HEK293T (cell line): ENCODE measurements around the gene INSRR.

ENCODE experiments used
- ELF4 ChIP-seq: fragments of 450-650 bp; IDR thresholded peaks from 2 replicates; pipeline ENCODE4 v1.6.1; 2017; ENCODE audit warnings: antibody characterized with exemption
- L3MBTL2 ChIP-seq: fragments of 450-650 bp; conservative IDR thresholded peaks from 2 replicates; pipeline ENCODE4 v1.6.1; 2016; ENCODE audit warnings: mild to moderate bottlenecking
- NFRKB ChIP-seq: fragments of 450-650 bp; IDR thresholded peaks from 2 replicates; pipeline ENCODE4 v1.6.1; 2016; ENCODE audit warnings: mild to moderate bottlenecking, moderate library complexity
- TARDBP ChIP-seq: fragments of 450-650 bp; IDR thresholded peaks from 2 replicates; pipeline ENCODE4 v1.6.1; 2016
- TF ChIP-seq, protein P1 (sequence below): fragments of 450-650 bp; IDR thresholded peaks from 2 replicates; pipeline ENCODE4 v1.6.1; 2016

DNA sequence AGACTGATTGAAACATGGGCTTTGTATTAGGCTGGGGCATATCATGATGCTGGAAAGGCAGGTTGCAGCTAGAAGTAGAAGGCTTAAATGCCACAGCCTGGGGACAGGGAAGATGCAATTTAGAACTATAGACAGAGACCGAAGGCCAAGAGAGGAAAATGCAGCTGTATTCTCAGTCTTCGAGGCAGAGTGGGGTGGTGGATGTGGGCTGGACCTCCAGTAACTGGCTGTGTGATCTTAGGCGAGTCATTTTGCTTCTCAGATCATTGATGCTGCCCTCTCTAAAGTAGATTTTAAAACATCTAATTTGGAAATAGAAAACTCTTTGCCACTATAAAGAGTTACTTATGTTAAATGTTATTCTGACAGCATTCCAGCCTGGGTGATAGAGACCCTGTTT lies 24.6 kb downstream of the INSRR start:
- TF ChIP-seq L3MBTL2, result no peak
- TF ChIP-seq TARDBP, result no peak
- TF ChIP-seq NFRKB, result no peak
- no peak for TF ChIP-seq ELF4
- TF ChIP-seq, protein P1, sequence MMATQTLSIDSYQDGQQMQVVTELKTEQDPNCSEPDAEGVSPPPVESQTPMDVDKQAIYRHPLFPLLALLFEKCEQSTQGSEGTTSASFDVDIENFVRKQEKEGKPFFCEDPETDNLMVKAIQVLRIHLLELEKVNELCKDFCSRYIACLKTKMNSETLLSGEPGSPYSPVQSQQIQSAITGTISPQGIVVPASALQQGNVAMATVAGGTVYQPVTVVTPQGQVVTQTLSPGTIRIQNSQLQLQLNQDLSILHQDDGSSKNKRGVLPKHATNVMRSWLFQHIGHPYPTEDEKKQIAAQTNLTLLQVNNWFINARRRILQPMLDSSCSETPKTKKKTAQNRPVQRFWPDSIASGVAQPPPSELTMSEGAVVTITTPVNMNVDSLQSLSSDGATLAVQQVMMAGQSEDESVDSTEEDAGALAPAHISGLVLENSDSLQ, result no peak
